ENCODE measurements around the gene GTF3A. TPM values are rescaled to one million over a fixed set of nuclear protein-coding genes. Genes with fewer than 3 reads are reported as not detected.
"Not testable (repeated sequence)": the region's sequence is repeated elsewhere in the genome, so short reads cannot be mapped to it uniquely, and the experiment has no call there.

The GTF3A gene
- total RNA-seq: 167 TPM
- long read RNA-seq, transcript GTF3A-201 (9 exons, 1,383 nt): major isoform, 282 of 348 reads
- long read RNA-seq, transcript GTF3A-202 (8 exons, 1,191 nt): minor isoform, 15 of 348 reads
- long read RNA-seq, partial matches to known transcripts: 8 of 348 reads
- long read RNA-seq, other reads (novel, unspliced or antisense): 42 of 348 reads

- intact Hi-C loops (cut with DNase I): loop anchor here (1.0 to 10.0 kb wide), 4 partner anchors 26 to 250 kb away; partner anchors contain the start of genes LNX2, MTIF3, POLR1D and RPL21
- DNase-seq (ENCODE audit: low spot score): peak; percentile 93
Measured at GRCh38 chr13:27424246-27425157, at the start of gene GTF3A. Gene GTF3A (plus strand): TSS chr13:27424619.

GRCh38 chr13:27374650-27375049 is 49.8 kb upstream of the GTF3A start:
- intact Hi-C loops (cut with DNase I): loop anchor here (2.0 kb wide), 1 partner anchor 452 kb away; no protein-coding TSS in a partner anchor
- DNase-seq (ENCODE audit: low spot score): no peak

- intact Hi-C loops (cut with DNase I): loop anchor here (2.0 kb wide), 1 partner anchor 451 kb away; no protein-coding TSS in a partner anchor
- no peak for DNase-seq (ENCODE audit: low spot score)
Measured at GRCh38 chr13:27375686-27376326, 48.6 kb upstream of the GTF3A start.

GRCh38 chr13:27379126-27379525 is 45.3 kb upstream of the GTF3A start:
- intact Hi-C loops (cut with DNase I): no loop called here
- DNase-seq (ENCODE audit: low spot score): no peak

- intact Hi-C loops (cut with DNase I): no loop called here
- DNase-seq (ENCODE audit: low spot score): no peak
Measured at GRCh38 chr13:27379694-27380641, 44.5 kb upstream of the GTF3A start.

GRCh38 chr13:27381601-27382000 is 42.8 kb upstream of the GTF3A start:
- DNase-seq (ENCODE audit: low spot score): no peak
- intact Hi-C loops (cut with DNase I): no loop called here

GRCh38 chr13:27383104-27383921 is 41.1 kb upstream of the GTF3A start:
- DNase-seq (ENCODE audit: low spot score): no peak
- intact Hi-C loops (cut with DNase I): no loop called here

- intact Hi-C loops (cut with DNase I): no loop called here
- no peak for DNase-seq (ENCODE audit: low spot score)
Measured at GRCh38 chr13:27384285-27384684, 40.1 kb upstream of the GTF3A start.

- DNase-seq (ENCODE audit: low spot score): no peak
- intact Hi-C loops (cut with DNase I): no loop called here
Measured at GRCh38 chr13:27388241-27388640, 36.2 kb upstream of the GTF3A start.

GRCh38 chr13:27389891-27390290 is 34.5 kb upstream of the GTF3A start:
- intact Hi-C loops (cut with DNase I): no loop called here
- no peak for DNase-seq (ENCODE audit: low spot score)

GRCh38 chr13:27391471-27391870 is 32.9 kb upstream of the GTF3A start:
- intact Hi-C loops (cut with DNase I): no loop called here
- DNase-seq (ENCODE audit: low spot score): no peak

- intact Hi-C loops (cut with DNase I): no loop called here
Measured at GRCh38 chr13:27393101-27393500, 31.3 kb upstream of the GTF3A start.

GRCh38 chr13:27395007-27395510 is 29.4 kb upstream of the GTF3A start:
- intact Hi-C loops (cut with DNase I): no loop called here
- DNase-seq (ENCODE audit: low spot score): no peak

More at GRCh38 chr13:27393101-27393500, 31.3 kb upstream of the GTF3A start:
- DNase-seq (ENCODE audit: low spot score): no peak

GRCh38 chr13:27396252-27396846 is 28.1 kb upstream of the GTF3A start:
- intact Hi-C loops (cut with DNase I): no loop called here
- no peak for DNase-seq (ENCODE audit: low spot score)

GRCh38 chr13:27398360-27398759 is 26.1 kb upstream of the GTF3A start:
- no peak for DNase-seq (ENCODE audit: low spot score)
- intact Hi-C loops (cut with DNase I): no loop called here

GRCh38 chr13:27400405-27400804 is 24.0 kb upstream of the GTF3A start:
- intact Hi-C loops (cut with DNase I): loop anchor here (10.0 kb wide), 1 partner anchor 134 kb away; no protein-coding TSS in a partner anchor
- not testable (repeated sequence) for DNase-seq (ENCODE audit: low spot score)

- intact Hi-C loops (cut with DNase I): loop anchor here (10.0 kb wide), 1 partner anchor 134 kb away; no protein-coding TSS in a partner anchor
- DNase-seq (ENCODE audit: low spot score): no peak
Measured at GRCh38 chr13:27401210-27401609, 23.2 kb upstream of the GTF3A start.

Measured in cardiac septum (tissue), 1 donor.